Midbrain (tissue), 1 donor: ENCODE measurements around the gene AURKA.
A peak's percentile ranks its signal among the peaks of the same experiment; 100 is the strongest.
"Not testable (repeated sequence)": the region's sequence is repeated elsewhere in the genome, so short reads cannot be mapped to it uniquely, and the experiment has no call there.

Experiments used
- DNase-seq: peaks from one replicate; lab custom pipeline; 2025; lab: John Stamatoyannopoulos, UW

The AURKA gene

GRCh38 chr20:56420940-56421688 is 29.1 kb upstream of the AURKA start:
- no peak for DNase-seq

GRCh38 chr20:56420028-56420427 is 28.0 kb upstream of the AURKA start:
- DNase-seq = no peak

- no peak for DNase-seq
Measured at GRCh38 chr20:56418385-56418861, 26.4 kb upstream of the AURKA start.

- no peak for DNase-seq
Measured at GRCh38 chr20:56417911-56418310, 25.9 kb upstream of the AURKA start.

- no peak for DNase-seq
Measured at GRCh38 chr20:56417402-56417801, 25.4 kb upstream of the AURKA start.

GRCh38 chr20:56414842-56415765 is 23.1 kb upstream of the AURKA start:
- DNase-seq = no peak

GRCh38 chr20:56412949-56413348 is 20.9 kb upstream of the AURKA start:
- DNase-seq = no peak

GRCh38 chr20:56412473-56412790 is 20.4 kb upstream of the AURKA start:
- no peak for DNase-seq

- peak; percentile 39 for DNase-seq
Measured at GRCh38 chr20:56411759-56412472, 19.9 kb upstream of the AURKA start, which contains the start of gene CASS4. Gene CASS4 (plus strand): TSS chr20:56412260. CDS start chr20:56412459, 199 bp downstream.

GRCh38 chr20:56411287-56411686 is 19.3 kb upstream of the AURKA start:
- not testable (repeated sequence) for DNase-seq

- DNase-seq = no peak
Measured at GRCh38 chr20:56409956-56410355, 17.9 kb upstream of the AURKA start.

GRCh38 chr20:56409521-56409920 is 17.5 kb upstream of the AURKA start:
- DNase-seq = no peak

- DNase-seq = no peak
Measured at GRCh38 chr20:56406910-56407309, 14.9 kb upstream of the AURKA start.

GRCh38 chr20:56405356-56405755 is 13.3 kb upstream of the AURKA start:
- not testable (repeated sequence) for DNase-seq

- DNase-seq = no peak
Measured at GRCh38 chr20:56403465-56403864, 11.4 kb upstream of the AURKA start.

- peak; percentile 67 for DNase-seq
Measured at GRCh38 chr20:56400001-56400640, 8.1 kb upstream of the AURKA start.

GRCh38 chr20:56395166-56395565 is 3.2 kb upstream of the AURKA start:
- no peak for DNase-seq

- no peak for DNase-seq
Measured at GRCh38 chr20:56393653-56394052, 1.6 kb upstream of the AURKA start.

GRCh38 chr20:56392881-56393482 is 967 bp upstream of the AURKA start:
- DNase-seq = no peak

GRCh38 chr20:56391596-56392131 is 351 bp downstream of the AURKA start:
- no peak for DNase-seq

GRCh38 chr20:56391037-56391436 is 978 bp downstream of the AURKA start:
- no peak for DNase-seq
